H9 (cell line): ENCODE measurements around the gene MREG. TPM values are rescaled to one million over a fixed set of nuclear protein-coding genes. Genes with fewer than 3 reads are reported as not detected.

Source experiments
- DNase-seq: peaks from one replicate; pipeline ENCODE4 v3.0.0-alpha.2; 2017
- H2AFZ ChIP-seq: one replicate; pipeline ENCODE4 v1.6.1; 2013; ENCODE audit warnings: mild to moderate bottlenecking, low read length, control low read depth, moderate library complexity
- H2AK5ac ChIP-seq: 2 replicates; pipeline ENCODE4 v1.6.1; 2013; ENCODE audit warnings: low read length, control low read depth, mixed read lengths; ENCODE audit not compliant: insufficient read length
- H2BK120ac ChIP-seq: one replicate; pipeline ENCODE4 v1.6.1; 2013; ENCODE audit warnings: low read depth, mild to moderate bottlenecking, low read length, control low read depth, inconsistent platforms; ENCODE audit not compliant: poor library complexity, severe bottlenecking
- H2BK12ac ChIP-seq: 2 replicates; pipeline ENCODE4 v1.6.1; 2013; ENCODE audit warnings: low read length, control low read depth, mixed read lengths, low read depth; ENCODE audit not compliant: insufficient read length
- H2BK15ac ChIP-seq: 2 replicates; pipeline ENCODE4 v1.6.1; 2013; ENCODE audit warnings: low read depth, low read length, control low read depth
- H2BK20ac ChIP-seq: one replicate; pipeline ENCODE4 v1.6.1; 2013; ENCODE audit warnings: low read depth, mild to moderate bottlenecking, low read length, control low read depth, inconsistent platforms; ENCODE audit not compliant: poor library complexity, severe bottlenecking
- H2BK5ac ChIP-seq: 2 replicates; pipeline ENCODE4 v1.6.1; 2013; ENCODE audit warnings: low read length, control low read depth, mixed read lengths; ENCODE audit not compliant: insufficient read length
- H3K14ac ChIP-seq: 2 replicates; pipeline ENCODE4 v1.6.1; 2013; ENCODE audit warnings: low read length, control low read depth; ENCODE audit not compliant: insufficient read depth
- H3K18ac ChIP-seq: 2 replicates; pipeline ENCODE4 v1.6.1; 2013; ENCODE audit warnings: low read depth, mild to moderate bottlenecking, mixed read lengths, low read length, control low read depth; ENCODE audit not compliant: insufficient read length
- H3K23ac ChIP-seq: 2 replicates; pipeline ENCODE4 v1.6.1; 2013; ENCODE audit warnings: low read length, control low read depth, mixed read lengths, low read depth; ENCODE audit not compliant: insufficient read length
- H3K23me2 ChIP-seq: 2 replicates; pipeline ENCODE4 v1.6.1; 2013; ENCODE audit warnings: low read depth, mild to moderate bottlenecking, mixed read lengths, low read length, control low read depth; ENCODE audit not compliant: insufficient read length, poor library complexity, severe bottlenecking
- H3K27ac ChIP-seq: 2 replicates; pipeline ENCODE4 v1.5.1; 2013; ENCODE audit warnings: low read length, control low read depth, mixed read lengths, low read depth; ENCODE audit not compliant: insufficient read length
- H3K27me3 ChIP-seq: 2 replicates; pipeline ENCODE4 v1.6.1; 2013; ENCODE audit warnings: low read length, control low read depth, inconsistent platforms; ENCODE audit not compliant: insufficient read depth
- H3K4ac ChIP-seq: 2 replicates; pipeline ENCODE4 v1.6.1; 2013; ENCODE audit warnings: low read depth, mild to moderate bottlenecking, control low read depth, inconsistent platforms, low read length, moderate library complexity
- H3K4me1 ChIP-seq: 2 replicates; pipeline ENCODE4 v1.6.1; 2013; ENCODE audit warnings: low read length, control low read depth, inconsistent platforms; ENCODE audit not compliant: insufficient read depth
- H3K4me2 ChIP-seq: 2 replicates; pipeline ENCODE4 v1.6.1; 2013; ENCODE audit warnings: low read length, control low read depth, mixed read lengths; ENCODE audit not compliant: insufficient read length, insufficient read depth
- H3K56ac ChIP-seq: 2 replicates; pipeline ENCODE4 v1.6.1; 2013; ENCODE audit warnings: low read depth, mild to moderate bottlenecking, mixed read lengths, low read length, control low read depth; ENCODE audit not compliant: insufficient read length
- H3K79me1 ChIP-seq: 2 replicates; pipeline ENCODE4 v1.6.1; 2013; ENCODE audit warnings: low read depth, mild to moderate bottlenecking, moderate library complexity, low read length, control low read depth, inconsistent platforms; ENCODE audit not compliant: insufficient read depth, poor library complexity, severe bottlenecking
- H3K79me2 ChIP-seq: 2 replicates; pipeline ENCODE4 v1.6.1; 2013; ENCODE audit warnings: low read length, control low read depth, inconsistent platforms; ENCODE audit not compliant: insufficient read depth
- H3K9ac ChIP-seq: 2 replicates; pipeline ENCODE4 v1.6.1; 2013; ENCODE audit warnings: low read length, control low read depth, mixed read lengths; ENCODE audit not compliant: insufficient read length; ENCODE audit errors: extremely low read depth
- H3K9me3 ChIP-seq: one replicate; pipeline ENCODE4 v1.6.1; 2013; ENCODE audit warnings: low read depth, low read length, inconsistent platforms; ENCODE audit not compliant: control insufficient read depth
- H3T11ph ChIP-seq: one replicate; pipeline ENCODE4 v1.6.1; 2013; ENCODE audit warnings: mild to moderate bottlenecking, low read length, control low read depth, inconsistent platforms
- H4K20me1 ChIP-seq: one replicate; pipeline ENCODE4 v1.6.1; 2013; ENCODE audit not compliant: control insufficient read depth, insufficient read length, insufficient read depth
- H4K5ac ChIP-seq: 2 replicates; pipeline ENCODE4 v1.6.1; 2013; ENCODE audit warnings: low read depth, mild to moderate bottlenecking, mixed read lengths, low read length, control low read depth; ENCODE audit not compliant: insufficient read length
- H4K8ac ChIP-seq: replicated peaks from 2 replicates; pipeline ENCODE4 v1.6.1; 2013; ENCODE audit warnings: low read length, control low read depth, mixed read lengths, low read depth; ENCODE audit not compliant: insufficient read length
- H4K91ac ChIP-seq: 2 replicates; pipeline ENCODE4 v1.6.1; 2013; ENCODE audit warnings: low read depth, mild to moderate bottlenecking, moderate library complexity, mixed read lengths, low read length, control low read depth; ENCODE audit not compliant: insufficient read length
- H3K27ac Mint-ChIP-seq, 3 experiments: 2 replicates in 2 of 3; 3 replicates in 1 of 3; pipeline ENCODE4 v1.8.0; 2020 to 2021; ENCODE audit warnings: mixed read lengths in 3 of 3, mild to moderate bottlenecking in 1 of 3, moderate library complexity in 1 of 3
- H3K27me3 Mint-ChIP-seq: 2 replicates; pipeline ENCODE4 v1.8.0; 2021; ENCODE audit warnings: low read depth, mild to moderate bottlenecking, moderate library complexity, mixed read lengths
- H3K36me3 Mint-ChIP-seq, 3 experiments: 2 replicates in 2 of 3; 3 replicates in 1 of 3; pipeline ENCODE4 v1.8.0; 2020 to 2021; ENCODE audit warnings: low read depth in 3 of 3, mixed read lengths in 3 of 3; ENCODE audit not compliant: insufficient read depth in 1 of 3
- H3K4me1 Mint-ChIP-seq, 2 experiments: 2 replicates each; pipeline ENCODE4 v1.8.0; 2020; ENCODE audit warnings: mixed read lengths in 2 of 2
- H3K4me3 Mint-ChIP-seq, 2 experiments: 2 replicates in 1 of 2; 3 replicates in 1 of 2; pipeline ENCODE4 v1.8.0; 2020 to 2021; ENCODE audit warnings: mild to moderate bottlenecking in 2 of 2, mixed read lengths in 2 of 2, moderate library complexity in 1 of 2
- H3K9me3 Mint-ChIP-seq, 2 experiments: 2 replicates in 1 of 2; 3 replicates in 1 of 2; pipeline ENCODE4 v1.8.0; 2020; ENCODE audit warnings: mild to moderate bottlenecking in 2 of 2, mixed read lengths in 2 of 2, moderate library complexity in 1 of 2
- WGBS: extraction: QIAGEN DNeasy Blood & Tissue Kit; methylation state at CpG from one replicate; pipeline ENCODE4 v1.1.7; 2013; ENCODE audit warnings: missing lambda C conversion rate, low lambda C conversion rate, mixed read lengths; ENCODE audit not compliant: insufficient read length; ENCODE audit errors: extremely low coverage; 5-methylcytosine and 5-hydroxymethylcytosine counted together
- total RNA-seq: library from RNA; stranded (reverse); gene quantifications from 2 replicates; pipeline ENCODE4 v1.2.1, GENCODE V29; 2021
- TF ChIP-seq, protein P1 (sequence below): fragments of 200-600 bp; sonication (generic); conservative IDR thresholded peaks from 3 replicates; pipeline ENCODE4 v1.8.0; 2021; ENCODE audit warnings: antibody characterized with exemption, mild to moderate bottlenecking

Gene MREG
- total RNA-seq, 1 experiment from 2014 or later, result 21.8 TPM

DNA sequence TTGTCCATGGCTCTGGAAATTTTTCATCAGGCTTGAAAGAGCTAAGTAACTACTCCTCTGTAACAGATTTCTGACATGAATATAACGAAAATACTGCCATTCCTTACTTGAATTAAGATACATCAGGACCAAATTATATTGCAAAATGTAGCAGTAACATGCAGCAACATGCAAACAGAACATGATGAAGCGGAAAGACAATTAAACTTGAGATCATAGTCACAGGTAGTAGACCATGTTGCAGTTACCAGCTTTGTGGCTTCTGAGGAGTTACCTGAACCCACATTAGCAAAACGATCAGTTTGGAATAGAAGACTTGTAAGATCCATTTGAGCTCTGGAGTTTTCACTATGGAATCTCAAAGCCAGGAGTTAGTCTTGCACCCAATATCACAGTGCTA lies 76.2 kb downstream of the MREG start:
- no peaks in the 10 kb centered on the region for H3K23me2 ChIP-seq
- no peak overlapping the region for H4K8ac ChIP-seq
- no CpG with 5 or more reads among the region's 3 CpGs for WGBS
- H2BK5ac ChIP-seq, result no peak overlapping the region
- DNase-seq, result no peak
- no peak overlapping the region for H3K23ac ChIP-seq
- H3K27ac ChIP-seq, result no peak overlapping the region
- H3K79me2 ChIP-seq, result no peaks in the 10 kb centered on the region
- H4K20me1 ChIP-seq, result no peaks in the 10 kb centered on the region
- no peak overlapping the region for H4K91ac ChIP-seq
- TF ChIP-seq, protein P1, sequence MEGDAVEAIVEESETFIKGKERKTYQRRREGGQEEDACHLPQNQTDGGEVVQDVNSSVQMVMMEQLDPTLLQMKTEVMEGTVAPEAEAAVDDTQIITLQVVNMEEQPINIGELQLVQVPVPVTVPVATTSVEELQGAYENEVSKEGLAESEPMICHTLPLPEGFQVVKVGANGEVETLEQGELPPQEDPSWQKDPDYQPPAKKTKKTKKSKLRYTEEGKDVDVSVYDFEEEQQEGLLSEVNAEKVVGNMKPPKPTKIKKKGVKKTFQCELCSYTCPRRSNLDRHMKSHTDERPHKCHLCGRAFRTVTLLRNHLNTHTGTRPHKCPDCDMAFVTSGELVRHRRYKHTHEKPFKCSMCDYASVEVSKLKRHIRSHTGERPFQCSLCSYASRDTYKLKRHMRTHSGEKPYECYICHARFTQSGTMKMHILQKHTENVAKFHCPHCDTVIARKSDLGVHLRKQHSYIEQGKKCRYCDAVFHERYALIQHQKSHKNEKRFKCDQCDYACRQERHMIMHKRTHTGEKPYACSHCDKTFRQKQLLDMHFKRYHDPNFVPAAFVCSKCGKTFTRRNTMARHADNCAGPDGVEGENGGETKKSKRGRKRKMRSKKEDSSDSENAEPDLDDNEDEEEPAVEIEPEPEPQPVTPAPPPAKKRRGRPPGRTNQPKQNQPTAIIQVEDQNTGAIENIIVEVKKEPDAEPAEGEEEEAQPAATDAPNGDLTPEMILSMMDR, result no peak
- no peak overlapping the region for H2AK5ac ChIP-seq
- no peak overlapping the region for H2BK20ac ChIP-seq
- no peak overlapping the region for H2BK12ac ChIP-seq
- Mint-ChIP-seq H3K27ac (no peak overlapping the region), H3K4me1 (peaks cover 14% of the 10 kb centered on the region in 2 experiments), H3K36me3 (peaks cover 4 to 11% (median 10%) of the 10 kb centered on the region in 3 experiments; a peak in 5 of 7 replicates), H3K9me3 (no peaks in the 10 kb centered on the region), H3K4me3 (no peak overlapping the region), H3K27me3 (no peaks in the 10 kb centered on the region; the same call in 1 of the 2 replicates)
- H2BK15ac ChIP-seq, result no peak overlapping the region
- H3K18ac ChIP-seq, result no peak overlapping the region
- no peak overlapping the region for H3K56ac ChIP-seq
- no peak overlapping the region for H3K14ac ChIP-seq
- H3K4ac ChIP-seq, result no peak overlapping the region
- H3K79me1 ChIP-seq, result no peaks in the 10 kb centered on the region
- H3T11ph ChIP-seq, result no peak overlapping the region
- H3K4me1 ChIP-seq, result peaks cover 2% of the 10 kb centered on the region; the same call in 1 of the 2 replicates
- no peaks in the 10 kb centered on the region for H3K9me3 ChIP-seq
- H4K5ac ChIP-seq, result no peak overlapping the region
- no peak overlapping the region for H3K4me2 ChIP-seq
- H2BK120ac ChIP-seq, result no peak overlapping the region
- H3K9ac ChIP-seq, result no peak overlapping the region
- no peaks in the 10 kb centered on the region for H3K27me3 ChIP-seq
- no peak overlapping the region for H2AFZ ChIP-seq
